ENCODE results near the gene CBX8. TPM values are rescaled to one million over a fixed set of nuclear protein-coding genes. Genes with fewer than 3 reads are reported as not detected.
A peak's percentile ranks its signal among the peaks of the same experiment; 100 is the strongest.

CBX8 gene
- total and polyA plus RNA-seq, 2 experiments from 2014 or later: 6.5 to 8.6 TPM

DNA sequence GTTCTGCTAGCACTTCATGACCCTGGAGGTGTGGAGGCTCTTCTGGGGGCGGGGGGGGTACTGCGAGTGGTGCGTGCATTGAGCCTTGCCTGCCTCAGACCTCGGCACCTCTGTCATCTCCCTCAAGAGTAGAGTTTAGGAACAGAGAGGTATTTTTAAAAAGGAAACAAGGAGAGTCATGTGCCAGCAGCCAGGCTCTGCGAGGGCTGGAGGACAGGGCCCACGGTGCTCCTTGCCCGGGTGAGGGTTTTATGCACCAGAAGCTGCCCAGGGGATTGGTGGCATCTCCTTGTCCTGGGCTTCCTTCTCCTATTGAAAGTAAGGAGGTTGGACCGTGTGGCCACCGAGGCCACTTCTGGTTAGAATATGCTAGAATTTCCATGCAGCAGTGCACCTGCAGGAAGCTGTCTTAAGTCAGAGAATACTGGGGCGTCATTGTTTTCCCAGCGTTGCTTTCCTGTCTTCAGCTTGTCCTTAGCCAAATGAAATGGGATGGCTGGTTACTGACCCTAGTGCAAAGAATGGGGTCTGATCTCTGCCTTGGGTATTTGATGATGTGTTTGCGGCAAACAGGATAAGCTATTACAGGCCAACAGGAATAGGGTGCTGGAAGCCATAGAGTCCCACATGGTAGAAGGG is 15.7 kb downstream of the CBX8 start:
- no peak overlapping the region for H2AFZ ChIP-seq
- H3K4me2 ChIP-seq: no peak overlapping the region
- H4K20me1 ChIP-seq (ENCODE audit: insufficient read depth, poor library complexity, severe bottlenecking): peaks cover 16% of the 10 kb centered on the region
- H3K4me3 ChIP-seq: no peak overlapping the region
- H3K9me3 ChIP-seq (ENCODE audit: low read depth): no peaks in the 10 kb centered on the region
- no peaks in the 10 kb centered on the region for H3K9me2 ChIP-seq (replicated peaks; ENCODE audit: insufficient read depth)
- H3K79me2 ChIP-seq: peaks cover 25% of the 10 kb centered on the region
- no peak for DNase-seq (ENCODE audit: low spot score)
- TF ChIP-seq, protein P1, sequence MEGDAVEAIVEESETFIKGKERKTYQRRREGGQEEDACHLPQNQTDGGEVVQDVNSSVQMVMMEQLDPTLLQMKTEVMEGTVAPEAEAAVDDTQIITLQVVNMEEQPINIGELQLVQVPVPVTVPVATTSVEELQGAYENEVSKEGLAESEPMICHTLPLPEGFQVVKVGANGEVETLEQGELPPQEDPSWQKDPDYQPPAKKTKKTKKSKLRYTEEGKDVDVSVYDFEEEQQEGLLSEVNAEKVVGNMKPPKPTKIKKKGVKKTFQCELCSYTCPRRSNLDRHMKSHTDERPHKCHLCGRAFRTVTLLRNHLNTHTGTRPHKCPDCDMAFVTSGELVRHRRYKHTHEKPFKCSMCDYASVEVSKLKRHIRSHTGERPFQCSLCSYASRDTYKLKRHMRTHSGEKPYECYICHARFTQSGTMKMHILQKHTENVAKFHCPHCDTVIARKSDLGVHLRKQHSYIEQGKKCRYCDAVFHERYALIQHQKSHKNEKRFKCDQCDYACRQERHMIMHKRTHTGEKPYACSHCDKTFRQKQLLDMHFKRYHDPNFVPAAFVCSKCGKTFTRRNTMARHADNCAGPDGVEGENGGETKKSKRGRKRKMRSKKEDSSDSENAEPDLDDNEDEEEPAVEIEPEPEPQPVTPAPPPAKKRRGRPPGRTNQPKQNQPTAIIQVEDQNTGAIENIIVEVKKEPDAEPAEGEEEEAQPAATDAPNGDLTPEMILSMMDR (IDR thresholded peaks at IDR 0.05; ENCODE audit: poor library complexity): no peak
- no peak for TF ChIP-seq EZH2phosphoT487 (IDR thresholded peaks at IDR 0.05; ENCODE audit: low read depth, severe bottlenecking, unreplicated experiment)
- no peak for TF ChIP-seq EZH2 (IDR thresholded peaks at IDR 0.05; ENCODE audit: borderline replicate concordance)
- no peaks in the 10 kb centered on the region for H3K27me3 ChIP-seq
- no peaks in the 10 kb centered on the region for H3K36me3 ChIP-seq (replicated peaks; ENCODE audit: insufficient read depth, low read depth)
- 93% methylated on average over 11 of the region's 12 CpGs for WGBS (ENCODE audit: low lambda C conversion rate, missing lambda C conversion rate)
- H3K4me1 ChIP-seq (ENCODE audit: insufficient read depth): peaks cover 26% of the 10 kb centered on the region
- H3K27ac ChIP-seq: no peak overlapping the region

DNA sequence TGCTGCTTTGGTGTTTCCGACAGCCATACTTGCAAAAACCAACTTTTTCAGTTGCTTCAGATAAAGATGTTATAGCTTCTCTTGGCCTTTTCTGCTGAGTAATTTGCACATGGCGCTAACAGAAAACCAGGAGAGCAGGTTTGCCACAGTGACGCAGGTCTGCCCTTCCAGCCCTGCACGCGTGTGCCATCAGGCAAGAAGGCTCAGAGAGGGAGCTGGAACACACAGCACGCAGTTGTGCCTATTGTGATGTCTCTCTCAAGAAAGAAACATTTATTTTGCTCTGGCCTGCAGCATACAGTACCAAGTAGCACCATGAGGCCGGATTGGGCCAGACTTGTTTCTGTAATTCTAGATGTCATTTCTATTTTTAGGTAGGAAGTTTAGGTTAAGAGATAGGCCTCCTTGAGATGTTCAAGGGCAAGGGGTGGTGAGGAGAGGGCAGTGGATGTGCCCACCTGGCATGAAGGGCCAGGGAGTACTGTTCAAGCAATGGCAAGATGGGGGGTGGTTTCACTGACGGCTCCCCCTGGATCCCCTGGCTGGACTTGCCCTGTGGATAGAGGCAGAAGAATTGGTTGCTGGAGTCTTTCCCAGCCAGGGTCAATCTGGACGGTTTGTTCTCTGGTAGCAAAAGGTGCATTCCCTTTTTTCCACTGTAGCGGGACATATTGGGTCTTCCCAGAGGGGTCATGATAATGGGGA is 17.1 kb downstream of the CBX8 start:
- DNase-seq (ENCODE audit: low spot score): no peak
- Histone ChIP-seq H3K79me2 (peaks cover 25% of the 10 kb centered on the region), H3K9me3 (ENCODE audit: low read depth) (no peaks in the 10 kb centered on the region), H3K27ac (no peak overlapping the region), H4K20me1 (ENCODE audit: insufficient read depth, poor library complexity, severe bottlenecking) (peaks cover 16% of the 10 kb centered on the region), H3K4me3 (no peak overlapping the region), H3K4me2 (peak overlapping the region; percentile 95), H3K9me2 (replicated peaks; ENCODE audit: insufficient read depth) (no peaks in the 10 kb centered on the region), H2AFZ (no peak overlapping the region), H3K27me3 (no peaks in the 10 kb centered on the region), H3K4me1 (ENCODE audit: insufficient read depth) (peaks cover 35% of the 10 kb centered on the region), H3K36me3 (replicated peaks; ENCODE audit: insufficient read depth, low read depth) (no peaks in the 10 kb centered on the region)
- TF ChIP-seq EZH2 (IDR thresholded peaks at IDR 0.05; ENCODE audit: borderline replicate concordance): no peak
- TF ChIP-seq, protein P1 (IDR thresholded peaks at IDR 0.05; ENCODE audit: poor library complexity): no peak
- no peak for TF ChIP-seq EZH2phosphoT487 (IDR thresholded peaks at IDR 0.05; ENCODE audit: low read depth, severe bottlenecking, unreplicated experiment)
- 88% methylated on average over 10 of the region's 10 CpGs for WGBS (ENCODE audit: low lambda C conversion rate, missing lambda C conversion rate)

DNA sequence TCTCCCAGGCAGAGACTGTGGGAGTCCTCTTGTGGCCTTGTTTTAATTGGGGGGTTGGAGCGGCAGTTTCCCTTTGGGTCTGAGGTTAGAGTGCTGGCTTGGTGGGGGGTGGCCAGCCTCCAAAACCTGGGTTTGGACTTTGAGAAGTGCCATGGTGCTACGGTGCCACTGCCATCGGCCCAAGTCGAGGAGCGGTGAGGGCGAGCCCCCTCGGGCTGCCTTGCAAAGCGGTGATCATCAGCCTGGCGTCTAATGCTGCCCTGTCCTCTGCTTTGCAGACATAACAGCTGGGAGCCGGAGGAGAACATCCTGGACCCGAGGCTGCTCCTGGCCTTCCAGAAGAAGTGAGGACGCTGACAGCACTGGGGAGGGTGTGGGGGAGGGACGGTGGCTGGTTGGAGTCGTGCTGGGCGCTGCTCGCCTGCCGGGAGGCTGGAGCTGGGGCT is 17.8 kb downstream of the CBX8 start:
- no peaks in the 10 kb centered on the region for H3K36me3 ChIP-seq (replicated peaks; ENCODE audit: insufficient read depth, low read depth)
- H4K20me1 ChIP-seq (ENCODE audit: insufficient read depth, poor library complexity, severe bottlenecking): peaks cover 16% of the 10 kb centered on the region

More for the DNA sequence above, 17.8 kb downstream of the CBX8 start:
- TF ChIP-seq EZH2phosphoT487 (IDR thresholded peaks at IDR 0.05; ENCODE audit: low read depth, severe bottlenecking, unreplicated experiment) (no peak), EZH2 (IDR thresholded peaks at IDR 0.05; ENCODE audit: borderline replicate concordance) (no peak)
- TF ChIP-seq, protein P1 (IDR thresholded peaks at IDR 0.05; ENCODE audit: poor library complexity): no peak
- peak overlapping the region; percentile 81 for H2AFZ ChIP-seq
- peaks cover 25% of the 10 kb centered on the region for H3K79me2 ChIP-seq
- H3K27me3 ChIP-seq: no peaks in the 10 kb centered on the region
- H3K4me2 ChIP-seq: peak overlapping the region; percentile 95
- peak overlapping the region; percentile 73 for H3K27ac ChIP-seq
- no peaks in the 10 kb centered on the region for H3K9me3 ChIP-seq (ENCODE audit: low read depth)
- peaks cover 35% of the 10 kb centered on the region for H3K4me1 ChIP-seq (ENCODE audit: insufficient read depth)
- peak; percentile 30 for DNase-seq (ENCODE audit: low spot score)
- 10% methylated on average over 14 of the region's 17 CpGs for WGBS (ENCODE audit: low lambda C conversion rate, missing lambda C conversion rate)
- peak overlapping the region; percentile 91 for H3K4me3 ChIP-seq
- H3K9me2 ChIP-seq (replicated peaks; ENCODE audit: insufficient read depth): no peaks in the 10 kb centered on the region
